Gastroesophageal sphincter (tissue), 4 donors: Measurements from ENCODE around the gene SUPT4H1. TPM values are rescaled to one million over a fixed set of nuclear protein-coding genes. Genes with fewer than 3 reads are reported as not detected.

ENCODE experiments used
- ATAC-seq: fragments of 150-250 bp; one replicate; pipeline ENCODE4 v1.9.1; 2016; ENCODE audit warnings: mild to moderate bottlenecking, moderate library complexity
- H3K27ac ChIP-seq, 4 donors: fragments of 200-600 bp; sonication (generic) in 3 of 4; 1 replicate in 3 of 4; 2 replicates in 1 of 4; pipeline ENCODE4 v1.5.1; 2016 to 2019
- H3K27me3 ChIP-seq: fragments of 200-600 bp; sonication (generic); one replicate; pipeline ENCODE4 v1.5.1; 2019
- H3K36me3 ChIP-seq, 2 donors: fragments of 200-600 bp; sonication (generic); one replicate each; pipeline ENCODE4 v1.5.1; 2019; ENCODE audit warnings: control low read depth in 1 of 2
- H3K4me1 ChIP-seq, 3 donors: fragments of 200-600 bp; sonication (generic); 1 replicate in 2 of 3; 2 replicates in 1 of 3; pipeline ENCODE4 v1.5.1; 2016 to 2019; ENCODE audit warnings: control low read depth in 2 of 3
- H3K4me3 ChIP-seq, 2 donors: fragments of 200-600 bp; sonication (generic); one replicate each; pipeline ENCODE4 v1.5.1; 2019; ENCODE audit warnings: mild to moderate bottlenecking in 1 of 2, moderate library complexity in 1 of 2
- H3K9me3 ChIP-seq, 3 donors: fragments of 200-600 bp; sonication (generic); one replicate each; pipeline ENCODE4 v1.5.1; 2017 to 2019; ENCODE audit warnings: control low read depth in 2 of 3
- EP300 ChIP-seq: sonication (generic); formaldehyde crosslinking; IDR thresholded peaks from one replicate; pipeline ENCODE4 v1.6.1; 2017; ENCODE audit warnings: antibody characterized with exemption, mild to moderate bottlenecking
- POLR2A ChIP-seq, 2 donors: fragments of 450-650 bp; IDR thresholded peaks; one replicate each; pipeline ENCODE4 v1.6.1; 2017; ENCODE audit warnings: antibody characterized with exemption in 2 of 2, mild to moderate bottlenecking in 2 of 2, moderate library complexity in 1 of 2
- POLR2AphosphoS5 ChIP-seq: sonication (generic); formaldehyde crosslinking; IDR thresholded peaks from one replicate; pipeline ENCODE4 v1.6.1; 2017; ENCODE audit warnings: antibody characterized with exemption
- WGBS, 2 donors: methylation state at CpG; one replicate each; pipeline ENCODE4 v1.1.5; 2018; ENCODE audit warnings: low coverage in 1 of 2; 5-methylcytosine and 5-hydroxymethylcytosine counted together
- total RNA-seq, 4 donors: library from RNA; depleted of rRNA; stranded (reverse); fragments of >200 nt; gene quantifications; one replicate each; pipeline ENCODE4 v1.1.0, GENCODE V29; 2016
- TF ChIP-seq, protein P1 (sequence below), 4 experiments: fragments of 200-600 bp in 2 of 4; fragments of 450-650 bp in 2 of 4; sonication (generic) in 1 of 4; IDR thresholded peaks; one replicate each; pipeline ENCODE4 v1.5.1; 2017 to 2019; ENCODE audit warnings: antibody characterized with exemption in 4 of 4, mild to moderate bottlenecking in 2 of 4, moderate library complexity in 2 of 4

The SUPT4H1 gene
- total RNA-seq, 4 donors from 2014 or later: 40.1 to 55.4 (median 45.1) TPM

DNA sequence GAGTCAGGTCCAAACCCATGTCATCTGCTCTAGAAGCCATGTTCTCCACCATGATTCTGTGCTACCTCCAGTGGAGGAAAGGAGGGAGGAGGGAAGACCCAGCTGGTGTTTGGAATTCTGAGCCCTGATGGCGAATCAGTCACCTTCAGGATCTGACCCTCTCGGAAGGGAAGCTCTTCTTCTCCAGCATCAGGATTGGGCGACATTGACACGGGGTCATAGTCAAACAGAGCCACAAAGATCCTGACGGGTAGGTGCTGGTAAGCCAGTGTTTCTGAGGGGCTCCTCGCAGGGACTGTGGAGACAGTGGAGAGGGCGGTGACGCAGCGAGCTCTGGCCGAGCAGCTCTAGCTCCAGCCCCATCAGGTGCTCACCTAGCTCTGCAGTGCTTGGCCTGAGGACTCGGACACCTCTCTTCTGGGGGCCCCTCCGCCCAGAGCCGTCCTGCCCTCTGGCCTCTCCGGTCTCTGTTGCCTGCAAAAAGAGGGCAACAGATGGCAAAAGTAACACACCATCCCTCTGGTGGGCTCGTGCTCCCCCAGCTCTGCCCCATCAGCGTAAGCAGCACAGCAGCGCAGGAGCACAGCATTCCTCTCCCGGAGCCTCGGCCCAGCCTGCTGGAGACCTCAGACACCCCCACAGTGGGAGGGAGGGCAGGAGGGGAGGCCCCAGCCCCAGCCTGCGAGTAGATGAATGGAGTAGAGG is 44.4 kb downstream of the SUPT4H1 start:
- no peak for TF ChIP-seq POLR2AphosphoS5
- H3K27me3 ChIP-seq: no peaks in the 10 kb centered on the region
- ATAC-seq: no peak
- H3K9me3 ChIP-seq: no peaks in the 10 kb centered on the region
- no peak overlapping the region for H3K4me3 ChIP-seq
- no peak overlapping the region for H3K27ac ChIP-seq
- peaks cover 0 to 64% of the 10 kb centered on the region in 2 donors for H3K36me3 ChIP-seq
- H3K4me1 ChIP-seq: no peaks in the 10 kb centered on the region
- WGBS, 2 donors: 67 to 80% methylated on average over 2 to 8 of the region's 20 CpGs

DNA sequence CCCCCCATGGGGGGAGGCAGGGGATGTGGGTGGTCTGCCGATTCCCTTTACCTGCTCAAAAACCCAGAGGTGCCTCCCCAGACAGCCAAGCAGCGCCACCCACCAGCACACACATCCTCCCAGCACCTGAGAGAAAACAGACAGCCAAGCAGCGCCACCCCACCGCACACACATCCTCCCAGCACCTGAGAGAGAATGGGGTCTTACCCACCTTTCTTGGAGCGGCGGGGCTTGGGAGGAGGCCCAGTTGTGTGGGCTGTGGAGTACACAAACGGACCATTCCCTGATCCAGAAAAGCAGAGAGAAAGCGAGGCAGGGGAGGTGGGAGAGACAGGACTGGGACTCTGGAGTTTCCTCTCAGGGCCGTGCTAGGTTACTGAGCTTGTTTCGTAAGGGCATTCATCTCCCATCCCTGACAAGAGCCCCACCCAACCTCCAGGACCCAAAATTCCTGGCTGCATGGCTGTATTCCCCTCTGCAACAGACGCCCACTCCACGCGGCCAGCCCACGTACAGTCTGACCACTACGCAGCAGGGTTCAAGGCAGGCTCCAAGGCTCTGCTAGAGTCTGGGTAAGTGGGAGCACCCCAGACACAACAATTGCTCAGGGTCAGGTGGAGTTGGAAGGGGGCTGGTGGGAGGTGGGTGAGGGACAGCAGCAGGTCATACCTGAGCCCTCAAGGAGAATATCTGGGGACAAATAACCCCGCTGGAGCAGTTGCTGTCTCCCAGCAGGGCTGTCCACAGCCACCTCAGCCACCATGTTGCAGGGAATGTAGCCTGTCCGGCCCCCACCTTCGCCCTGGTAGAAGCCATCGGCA is 45.7 kb downstream of the SUPT4H1 start:
- Histone ChIP-seq H3K27ac (no peak overlapping the region), H3K4me1 (no peaks in the 10 kb centered on the region), H3K4me3 (no peak overlapping the region), H3K27me3 (no peaks in the 10 kb centered on the region), H3K9me3 (no peaks in the 10 kb centered on the region), H3K36me3 (peaks cover 0 to 66% of the 10 kb centered on the region in 2 donors)
- TF ChIP-seq, protein P1, sequence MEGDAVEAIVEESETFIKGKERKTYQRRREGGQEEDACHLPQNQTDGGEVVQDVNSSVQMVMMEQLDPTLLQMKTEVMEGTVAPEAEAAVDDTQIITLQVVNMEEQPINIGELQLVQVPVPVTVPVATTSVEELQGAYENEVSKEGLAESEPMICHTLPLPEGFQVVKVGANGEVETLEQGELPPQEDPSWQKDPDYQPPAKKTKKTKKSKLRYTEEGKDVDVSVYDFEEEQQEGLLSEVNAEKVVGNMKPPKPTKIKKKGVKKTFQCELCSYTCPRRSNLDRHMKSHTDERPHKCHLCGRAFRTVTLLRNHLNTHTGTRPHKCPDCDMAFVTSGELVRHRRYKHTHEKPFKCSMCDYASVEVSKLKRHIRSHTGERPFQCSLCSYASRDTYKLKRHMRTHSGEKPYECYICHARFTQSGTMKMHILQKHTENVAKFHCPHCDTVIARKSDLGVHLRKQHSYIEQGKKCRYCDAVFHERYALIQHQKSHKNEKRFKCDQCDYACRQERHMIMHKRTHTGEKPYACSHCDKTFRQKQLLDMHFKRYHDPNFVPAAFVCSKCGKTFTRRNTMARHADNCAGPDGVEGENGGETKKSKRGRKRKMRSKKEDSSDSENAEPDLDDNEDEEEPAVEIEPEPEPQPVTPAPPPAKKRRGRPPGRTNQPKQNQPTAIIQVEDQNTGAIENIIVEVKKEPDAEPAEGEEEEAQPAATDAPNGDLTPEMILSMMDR (IDR thresholded peaks at IDR 0.05): no peak
- no peak for TF ChIP-seq POLR2A (IDR thresholded peaks at IDR 0.05)
- TF ChIP-seq EP300: no peak
- no peak for TF ChIP-seq POLR2AphosphoS5
- 90% methylated on average over 4 of the region's 19 CpGs; no CpG with 5 or more reads in 1 of the 2 donors for WGBS, 2 donors
- no peak for ATAC-seq

GRCh38 chr17:58305626-58306025 is 46.4 kb downstream of the SUPT4H1 start:
- H3K27me3 ChIP-seq: no peaks in the 10 kb centered on the region
- H3K4me1 ChIP-seq: no peaks in the 10 kb centered on the region
- TF ChIP-seq POLR2A (IDR thresholded peaks at IDR 0.05) (no peak), POLR2AphosphoS5 (no peak), EP300 (no peak)
- TF ChIP-seq, protein P1 (IDR thresholded peaks at IDR 0.05): no peak
- H3K4me3 ChIP-seq: no peak overlapping the region
- no CpG with 5 or more reads among the region's 8 CpGs for WGBS, 2 donors
- ATAC-seq: no peak
- H3K9me3 ChIP-seq: no peaks in the 10 kb centered on the region
- H3K27ac ChIP-seq: no peak overlapping the region
- peaks cover 0 to 63% of the 10 kb centered on the region in 2 donors for H3K36me3 ChIP-seq

- no peak for ATAC-seq
Measured at GRCh38 chr17:58304750-58305486, 47.1 kb downstream of the SUPT4H1 start.

More at GRCh38 chr17:58304750-58305486, 47.1 kb downstream of the SUPT4H1 start:
- Histone ChIP-seq H3K27me3 (no peaks in the 10 kb centered on the region), H3K4me1 (no peaks in the 10 kb centered on the region), H3K27ac (no peak overlapping the region), H3K4me3 (no peak overlapping the region), H3K36me3 (peaks cover 0 to 56% of the 10 kb centered on the region in 2 donors), H3K9me3 (no peaks in the 10 kb centered on the region)
- no peak for TF ChIP-seq POLR2AphosphoS5
- TF ChIP-seq, protein P1 (IDR thresholded peaks at IDR 0.05): no peak
- 75 to 96% methylated on average over 2 to 3 of the region's 14 CpGs for WGBS, 2 donors
